Bronchial epithelial cell (primary cell): ENCODE measurements around the gene GPC4. TPM values are rescaled to one million over a fixed set of nuclear protein-coding genes. Genes with fewer than 3 reads are reported as not detected.

Experiments used
- DNase-seq: peaks from one replicate; pipeline ENCODE4 v3.0.0-alpha.2; 2010; ENCODE audit warnings: low read depth
- FAIRE-seq: peaks from 2 replicates; lab custom pipeline; 2011; peaks lifted over from hg19 to GRCh38; lab: Jason Lieb, UNC
- H3K27me3 ChIP-seq: 2 replicates; pipeline ENCODE4 v1.5.1; 2011; ENCODE audit warnings: low read length; ENCODE audit not compliant: control insufficient read depth, insufficient read depth
- H3K36me3 ChIP-seq: 2 replicates; pipeline ENCODE4 v1.5.1; 2011; ENCODE audit warnings: low read length; ENCODE audit not compliant: control insufficient read depth, insufficient read depth
- H3K4me3 ChIP-seq: 2 replicates; pipeline ENCODE4 v1.5.1; 2011; ENCODE audit warnings: mild to moderate bottlenecking, low read depth, low read length, control low read depth
- total RNA-seq: library from RNA; depleted of rRNA; stranded (reverse); fragments of >200 nt; gene quantifications from 2 replicates; pipeline ENCODE4 v1.2.1, GENCODE V29; 2014
- TF ChIP-seq, protein P1 (sequence below): IDR thresholded peaks from 2 replicates; pipeline ENCODE4 v1.5.1; 2011; ENCODE audit warnings: mild to moderate bottlenecking, moderate library complexity, low read length, control low read depth, inconsistent platforms; ENCODE audit not compliant: insufficient read depth, severe bottlenecking

GPC4 gene
- total RNA-seq, 1 donor from 2014 or later, result 0.26 TPM

DNA sequence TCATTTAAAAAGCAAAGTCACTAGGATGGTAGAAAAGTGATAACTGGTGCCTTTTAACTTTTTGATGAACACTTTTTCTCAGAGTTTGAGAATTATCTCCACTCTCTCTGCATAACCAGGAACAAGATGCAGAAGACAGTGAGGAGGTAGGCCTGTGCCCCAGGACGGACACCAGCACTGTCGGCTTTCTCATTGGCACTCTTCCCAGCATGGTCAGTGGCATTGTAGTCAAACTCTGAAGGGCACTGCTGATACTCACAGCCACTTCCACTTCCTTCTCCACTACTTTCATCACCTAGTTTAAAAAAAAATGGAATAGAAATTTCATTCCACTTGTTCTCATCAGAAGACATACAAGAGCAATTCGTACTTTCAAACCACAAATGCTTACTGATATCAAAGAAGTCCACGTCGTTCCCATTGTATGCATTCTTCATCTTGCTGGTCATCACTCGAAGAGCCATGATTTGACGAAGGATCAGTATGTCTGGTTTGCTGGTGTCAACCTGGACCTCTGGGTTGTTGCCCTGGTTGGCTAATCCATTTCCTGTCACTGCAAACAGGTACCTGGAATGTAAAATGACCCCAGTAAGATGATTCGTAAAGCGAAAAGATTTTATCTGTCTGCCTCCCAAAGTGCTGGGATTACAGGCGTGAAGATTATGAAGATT is 112.4 kb downstream of the GPC4 start:
- H3K36me3 ChIP-seq, result no peaks in the 10 kb centered on the region
- no peak overlapping the region for H3K4me3 ChIP-seq
- peak; percentile 43 for FAIRE-seq
- H3K27me3 ChIP-seq, result no peaks in the 10 kb centered on the region
- TF ChIP-seq, protein P1, sequence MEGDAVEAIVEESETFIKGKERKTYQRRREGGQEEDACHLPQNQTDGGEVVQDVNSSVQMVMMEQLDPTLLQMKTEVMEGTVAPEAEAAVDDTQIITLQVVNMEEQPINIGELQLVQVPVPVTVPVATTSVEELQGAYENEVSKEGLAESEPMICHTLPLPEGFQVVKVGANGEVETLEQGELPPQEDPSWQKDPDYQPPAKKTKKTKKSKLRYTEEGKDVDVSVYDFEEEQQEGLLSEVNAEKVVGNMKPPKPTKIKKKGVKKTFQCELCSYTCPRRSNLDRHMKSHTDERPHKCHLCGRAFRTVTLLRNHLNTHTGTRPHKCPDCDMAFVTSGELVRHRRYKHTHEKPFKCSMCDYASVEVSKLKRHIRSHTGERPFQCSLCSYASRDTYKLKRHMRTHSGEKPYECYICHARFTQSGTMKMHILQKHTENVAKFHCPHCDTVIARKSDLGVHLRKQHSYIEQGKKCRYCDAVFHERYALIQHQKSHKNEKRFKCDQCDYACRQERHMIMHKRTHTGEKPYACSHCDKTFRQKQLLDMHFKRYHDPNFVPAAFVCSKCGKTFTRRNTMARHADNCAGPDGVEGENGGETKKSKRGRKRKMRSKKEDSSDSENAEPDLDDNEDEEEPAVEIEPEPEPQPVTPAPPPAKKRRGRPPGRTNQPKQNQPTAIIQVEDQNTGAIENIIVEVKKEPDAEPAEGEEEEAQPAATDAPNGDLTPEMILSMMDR, result no peak
- no peak for DNase-seq

DNA sequence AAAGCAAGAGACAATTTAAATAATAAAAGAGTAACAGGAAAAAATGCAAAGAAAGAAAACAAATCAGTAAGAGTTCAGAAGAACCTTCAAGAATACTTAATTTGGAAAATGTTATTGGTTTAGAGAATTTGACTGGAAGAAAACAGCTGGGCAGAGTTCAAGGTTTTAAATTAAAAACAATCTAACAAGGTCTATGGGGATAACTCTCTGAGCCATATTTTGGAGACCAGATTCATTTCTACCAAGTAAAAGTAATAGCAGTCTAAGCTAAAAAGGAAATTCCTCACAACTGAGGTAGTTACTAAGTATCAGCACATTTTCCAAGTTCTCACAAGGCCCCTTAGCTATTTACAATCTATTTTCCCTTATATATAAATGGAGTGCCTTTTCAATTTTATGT is 114.7 kb downstream of the GPC4 start:
- H3K27me3 ChIP-seq, result no peaks in the 10 kb centered on the region
- TF ChIP-seq, protein P1, result no peak
- FAIRE-seq (no peak), DNase-seq (no peak)
- no peak overlapping the region for H3K4me3 ChIP-seq
- H3K36me3 ChIP-seq, result no peaks in the 10 kb centered on the region

DNA sequence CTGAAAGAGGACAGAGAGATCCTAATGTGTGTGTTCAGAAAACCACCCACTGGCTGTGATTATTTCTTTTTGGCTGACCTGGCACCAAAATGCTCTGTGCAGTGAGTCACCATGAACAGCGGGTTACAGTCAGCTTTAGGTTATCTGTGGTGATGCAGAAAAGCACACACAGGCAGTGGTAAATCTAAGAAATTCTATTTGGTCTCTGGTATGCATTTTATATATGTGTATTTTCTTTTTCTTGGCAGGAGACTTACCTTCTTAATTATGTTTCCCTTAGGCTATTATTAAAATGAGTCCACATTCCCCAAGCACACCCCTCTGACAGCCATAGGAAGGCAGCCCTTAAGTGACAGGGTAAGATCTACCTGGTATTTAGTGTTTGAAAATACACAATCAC is 118.0 kb downstream of the GPC4 start:
- FAIRE-seq (no peak), DNase-seq (peak; percentile 52)
- Histone ChIP-seq H3K4me3 (no peak overlapping the region), H3K27me3 (no peaks in the 10 kb centered on the region), H3K36me3 (no peaks in the 10 kb centered on the region)
- TF ChIP-seq, protein P1, result no peak

DNA sequence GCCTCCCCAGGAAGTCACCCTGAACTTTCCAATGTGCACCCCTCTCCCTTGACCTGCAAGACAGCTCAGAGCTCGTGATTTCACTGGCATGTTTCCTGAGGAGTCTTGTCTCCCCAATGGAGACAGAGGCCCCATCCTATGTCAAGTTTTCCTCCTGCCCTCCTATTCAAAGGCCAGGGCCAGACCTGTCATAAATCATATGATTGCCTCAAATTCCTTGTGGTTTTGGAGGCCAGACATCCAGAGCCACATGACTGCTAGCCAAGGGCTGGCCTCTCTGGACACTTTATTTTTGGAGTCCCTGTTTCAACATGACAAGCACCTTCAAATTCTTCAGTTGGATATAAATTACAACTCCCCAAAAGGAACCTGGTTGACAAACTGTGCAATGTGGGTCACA is 121.2 kb downstream of the GPC4 start:
- no peak for DNase-seq
- TF ChIP-seq, protein P1, result no peak
- no peak overlapping the region for H3K4me3 ChIP-seq
- H3K36me3 ChIP-seq, result no peaks in the 10 kb centered on the region
- FAIRE-seq, result no peak
- H3K27me3 ChIP-seq, result no peaks in the 10 kb centered on the region

DNA sequence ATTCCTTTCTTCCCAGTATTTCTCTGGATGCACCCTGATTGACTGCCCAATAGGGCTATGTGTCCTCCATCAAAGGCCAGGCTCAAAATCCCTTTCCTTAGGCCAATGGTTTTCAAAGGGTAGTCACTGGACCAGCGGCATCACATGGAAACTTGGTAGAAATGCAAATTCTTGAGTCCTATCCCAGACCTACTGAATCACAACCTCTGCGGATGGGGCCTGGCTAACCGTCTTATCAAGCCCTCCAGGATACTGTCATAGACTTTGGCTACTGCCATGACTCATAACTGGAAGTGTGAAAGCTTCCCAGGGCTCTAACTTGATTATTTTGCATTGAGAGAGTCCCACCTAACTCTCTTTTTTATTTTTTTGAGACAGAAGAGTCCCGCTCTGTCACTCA is 125.2 kb downstream of the GPC4 start:
- TF ChIP-seq, protein P1, result no peak
- Histone ChIP-seq H3K36me3 (no peaks in the 10 kb centered on the region), H3K4me3 (no peak overlapping the region), H3K27me3 (no peaks in the 10 kb centered on the region)
- no peak for FAIRE-seq
- DNase-seq, result no peak

DNA sequence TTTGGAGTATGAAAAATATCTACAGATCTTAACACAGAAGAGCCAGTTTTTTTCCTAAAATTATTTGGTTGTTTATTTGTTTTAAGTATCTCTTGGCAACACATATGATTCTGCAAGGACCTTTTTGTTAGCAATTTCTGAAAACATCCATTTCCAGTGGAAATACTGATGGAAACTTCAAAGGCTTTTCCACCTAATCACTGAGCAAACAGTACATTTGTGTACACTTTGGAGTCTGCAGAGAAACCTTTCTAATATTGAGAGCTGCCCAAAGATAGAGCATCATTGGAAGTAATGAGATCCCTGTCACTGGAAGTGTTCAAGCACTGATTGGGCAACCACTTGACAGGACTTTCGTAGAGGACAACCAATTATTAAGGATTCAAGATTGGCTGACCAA is 127.4 kb downstream of the GPC4 start:
- DNase-seq, result no peak
- TF ChIP-seq, protein P1, result no peak
- H3K4me3 ChIP-seq, result no peak overlapping the region
- no peak for FAIRE-seq
- H3K36me3 ChIP-seq, result no peaks in the 10 kb centered on the region
- no peaks in the 10 kb centered on the region for H3K27me3 ChIP-seq
